Measurements from ENCODE around the gene PIP.
"Not testable (repeated sequence)": the region's sequence is repeated elsewhere in the genome, so short reads cannot be mapped to it uniquely, and the experiment has no call there.

PIP gene

DNA sequence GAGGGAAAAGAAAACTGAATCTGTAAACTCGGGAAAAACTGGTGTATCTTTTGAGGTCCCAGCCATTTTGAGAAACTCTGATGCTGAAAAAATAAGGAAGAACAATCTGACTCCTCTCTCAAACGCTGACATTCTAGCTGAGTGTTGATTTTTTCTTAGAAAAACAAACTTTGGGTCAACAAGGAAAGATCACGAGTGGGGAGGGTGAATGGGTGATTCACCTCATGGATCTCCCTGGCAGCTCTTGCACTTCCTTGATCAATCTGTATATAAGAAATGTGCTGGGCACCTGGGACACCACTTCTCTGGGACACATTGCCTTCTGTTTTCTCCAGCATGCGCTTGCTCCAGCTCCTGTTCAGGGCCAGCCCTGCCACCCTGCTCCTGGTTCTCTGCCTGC lies at the start of gene PIP:
TSS of gene PIP (plus strand) at position 297 of the 400 bp plus-strand sequence. CDS start at position 337, 40 bp downstream.
- no peak within 1 kb of the TSS for H3K9ac ChIP-seq (ENCODE audit: low read length)
- H3K4me1 ChIP-seq (ENCODE audit: control insufficient read depth, insufficient read depth, low read length): no peaks in the 10 kb centered on the region
- H3K27ac ChIP-seq (ENCODE audit: low read depth, low read length): no peak within 1 kb of the TSS
- H3K4me3 ChIP-seq (ENCODE audit: low read depth, low read length): no peak within 1 kb of the TSS
- H3K9me3 ChIP-seq (ENCODE audit: control insufficient read depth, insufficient read depth, low read depth, low read length): no peaks in the 10 kb centered on the region
- no peaks in the 10 kb centered on the region for H3K36me3 ChIP-seq (ENCODE audit: control insufficient read depth, insufficient read depth, low read length)
- peaks cover 17% of the 10 kb centered on the region for H3K27me3 ChIP-seq (ENCODE audit: control insufficient read depth, insufficient read depth, low read length)

- no peaks in the 10 kb centered on the region for H3K27me3 ChIP-seq (ENCODE audit: control insufficient read depth, insufficient read depth, low read length)
- peaks cover 11% of the 10 kb centered on the region; the same call in 1 of the 2 replicates for H3K9me3 ChIP-seq (ENCODE audit: control insufficient read depth, insufficient read depth, low read depth, low read length)
- H3K4me3 ChIP-seq (ENCODE audit: low read depth, low read length): no peak overlapping the region
- H3K36me3 ChIP-seq (ENCODE audit: control insufficient read depth, insufficient read depth, low read length): no peaks in the 10 kb centered on the region
- H3K27ac ChIP-seq (ENCODE audit: low read depth, low read length): no peak overlapping the region
- H3K4me1 ChIP-seq (ENCODE audit: control insufficient read depth, insufficient read depth, low read length): no peaks in the 10 kb centered on the region
- H3K9ac ChIP-seq (ENCODE audit: low read length): no peak overlapping the region
Measured at GRCh38 chr7:143085109-143085508, 46.8 kb upstream of the PIP start.

GRCh38 chr7:143085610-143086009 lies 46.3 kb upstream of the PIP start:
- H3K36me3 ChIP-seq (ENCODE audit: control insufficient read depth, insufficient read depth, low read length); H3K4me1 ChIP-seq (ENCODE audit: control insufficient read depth, insufficient read depth, low read length); H3K27me3 ChIP-seq (ENCODE audit: control insufficient read depth, insufficient read depth, low read length); H3K27ac ChIP-seq (ENCODE audit: low read depth, low read length); H3K9ac ChIP-seq (ENCODE audit: low read length); H3K4me3 ChIP-seq (ENCODE audit: low read depth, low read length): not testable (repeated sequence)
- H3K9me3 ChIP-seq (ENCODE audit: control insufficient read depth, insufficient read depth, low read depth, low read length): peaks cover 11% of the 10 kb centered on the region; the same call in 1 of the 2 replicates

GRCh38 chr7:143088549-143089231 lies 43.2 kb upstream of the PIP start:
- not testable (repeated sequence) for H3K27me3 ChIP-seq (ENCODE audit: control insufficient read depth, insufficient read depth, low read length); H3K4me3 ChIP-seq (ENCODE audit: low read depth, low read length); H3K36me3 ChIP-seq (ENCODE audit: control insufficient read depth, insufficient read depth, low read length); H3K4me1 ChIP-seq (ENCODE audit: control insufficient read depth, insufficient read depth, low read length); H3K9ac ChIP-seq (ENCODE audit: low read length); H3K27ac ChIP-seq (ENCODE audit: low read depth, low read length)
- H3K9me3 ChIP-seq (ENCODE audit: control insufficient read depth, insufficient read depth, low read depth, low read length): peaks cover 11% of the 10 kb centered on the region; the same call in 1 of the 2 replicates

DNA sequence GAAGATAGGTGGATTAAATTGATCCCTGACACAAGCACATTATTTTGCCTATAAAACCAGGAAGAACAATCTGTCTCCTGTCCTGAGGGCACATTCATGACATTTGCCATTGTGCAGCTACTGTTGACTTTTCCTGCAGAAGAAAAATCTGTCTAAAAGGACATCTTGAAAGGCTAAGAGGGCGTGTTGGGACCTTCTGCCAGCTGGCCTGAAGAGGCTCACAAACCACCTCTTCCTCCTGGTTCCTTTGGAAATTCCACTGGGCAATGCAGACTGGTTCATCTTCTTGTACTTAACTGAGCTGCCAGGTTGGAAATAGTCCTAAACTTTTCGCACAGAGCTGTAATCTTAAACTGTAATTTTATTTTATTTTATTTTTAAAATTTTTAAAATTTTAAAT lies 35.7 kb upstream of the PIP start:
- Histone ChIP-seq H3K36me3 (ENCODE audit: control insufficient read depth, insufficient read depth, low read length) (no peaks in the 10 kb centered on the region), H3K4me1 (ENCODE audit: control insufficient read depth, insufficient read depth, low read length) (no peaks in the 10 kb centered on the region), H3K27ac (ENCODE audit: low read depth, low read length) (no peak overlapping the region), H3K9ac (ENCODE audit: low read length) (no peak overlapping the region), H3K4me3 (ENCODE audit: low read depth, low read length) (no peak overlapping the region), H3K9me3 (ENCODE audit: control insufficient read depth, insufficient read depth, low read depth, low read length) (peaks cover 12% of the 10 kb centered on the region; the same call in 1 of the 2 replicates), H3K27me3 (ENCODE audit: control insufficient read depth, insufficient read depth, low read length) (no peaks in the 10 kb centered on the region)

DNA sequence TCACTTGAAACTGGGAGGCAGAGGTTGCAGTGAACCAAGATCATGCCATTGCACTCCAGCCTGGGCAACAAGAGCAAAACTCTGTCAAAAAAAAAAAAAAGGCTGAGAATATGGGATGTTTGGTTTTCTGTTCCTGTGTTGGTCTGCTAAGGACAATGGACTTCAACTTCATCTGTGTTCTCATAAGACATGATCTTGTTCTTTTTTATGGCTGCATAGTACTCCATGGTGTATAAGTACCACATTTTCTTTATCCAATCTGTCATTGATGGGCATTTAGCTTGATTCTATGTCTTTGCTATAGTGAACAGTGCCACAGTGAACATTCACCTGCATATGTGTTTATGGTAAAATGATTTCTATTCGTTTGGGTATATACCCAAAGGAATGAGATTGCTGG lies 32.3 kb upstream of the PIP start:
- not testable (repeated sequence) for H3K27me3 ChIP-seq (ENCODE audit: control insufficient read depth, insufficient read depth, low read length); H3K9ac ChIP-seq (ENCODE audit: low read length); H3K36me3 ChIP-seq (ENCODE audit: control insufficient read depth, insufficient read depth, low read length); H3K27ac ChIP-seq (ENCODE audit: low read depth, low read length); H3K4me3 ChIP-seq (ENCODE audit: low read depth, low read length); H3K4me1 ChIP-seq (ENCODE audit: control insufficient read depth, insufficient read depth, low read length)
- peaks cover 12% of the 10 kb centered on the region; the same call in 1 of the 2 replicates for H3K9me3 ChIP-seq (ENCODE audit: control insufficient read depth, insufficient read depth, low read depth, low read length)

- peaks cover 18% of the 10 kb centered on the region for H3K9me3 ChIP-seq (ENCODE audit: control insufficient read depth, insufficient read depth, low read depth, low read length)
- no peak overlapping the region for H3K4me3 ChIP-seq (ENCODE audit: low read depth, low read length)
- H3K36me3 ChIP-seq (ENCODE audit: control insufficient read depth, insufficient read depth, low read length): no peaks in the 10 kb centered on the region
- no peak overlapping the region for H3K27ac ChIP-seq (ENCODE audit: low read depth, low read length)
- no peak overlapping the region for H3K9ac ChIP-seq (ENCODE audit: low read length)
- no peaks in the 10 kb centered on the region for H3K27me3 ChIP-seq (ENCODE audit: control insufficient read depth, insufficient read depth, low read length)
- no peaks in the 10 kb centered on the region for H3K4me1 ChIP-seq (ENCODE audit: control insufficient read depth, insufficient read depth, low read length)
Measured at GRCh38 chr7:143104759-143105158, 27.1 kb upstream of the PIP start.

DNA sequence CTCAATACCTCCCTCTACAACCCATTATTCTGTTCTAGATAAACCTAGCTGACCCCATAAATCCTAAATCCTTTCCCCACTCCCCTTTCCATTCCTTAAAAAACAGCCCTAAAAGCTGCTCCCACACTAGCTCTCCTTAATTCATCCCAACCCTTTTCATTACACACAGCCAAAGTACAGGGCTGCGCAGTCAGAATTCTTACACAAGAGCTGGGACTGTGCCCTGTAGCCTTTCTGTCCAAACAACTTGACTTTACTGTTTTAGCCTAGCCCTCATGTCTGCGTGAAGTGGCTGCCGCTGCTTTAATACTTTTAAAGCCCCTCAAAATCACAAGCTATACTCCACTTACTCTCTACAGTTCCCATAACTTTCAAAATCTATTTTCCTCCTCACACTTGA lies 23.9 kb upstream of the PIP start:
- H3K36me3 ChIP-seq (ENCODE audit: control insufficient read depth, insufficient read depth, low read length); H3K9ac ChIP-seq (ENCODE audit: low read length); H3K4me1 ChIP-seq (ENCODE audit: control insufficient read depth, insufficient read depth, low read length); H3K4me3 ChIP-seq (ENCODE audit: low read depth, low read length); H3K27me3 ChIP-seq (ENCODE audit: control insufficient read depth, insufficient read depth, low read length); H3K27ac ChIP-seq (ENCODE audit: low read depth, low read length): not testable (repeated sequence)
- H3K9me3 ChIP-seq (ENCODE audit: control insufficient read depth, insufficient read depth, low read depth, low read length): peaks cover 16% of the 10 kb centered on the region

GRCh38 chr7:143117395-143117794 lies 14.5 kb upstream of the PIP start:
- Histone ChIP-seq H3K9me3 (ENCODE audit: control insufficient read depth, insufficient read depth, low read depth, low read length) (peaks cover 22% of the 10 kb centered on the region), H3K27ac (ENCODE audit: low read depth, low read length) (no peak overlapping the region), H3K4me1 (ENCODE audit: control insufficient read depth, insufficient read depth, low read length) (no peaks in the 10 kb centered on the region)

DNA sequence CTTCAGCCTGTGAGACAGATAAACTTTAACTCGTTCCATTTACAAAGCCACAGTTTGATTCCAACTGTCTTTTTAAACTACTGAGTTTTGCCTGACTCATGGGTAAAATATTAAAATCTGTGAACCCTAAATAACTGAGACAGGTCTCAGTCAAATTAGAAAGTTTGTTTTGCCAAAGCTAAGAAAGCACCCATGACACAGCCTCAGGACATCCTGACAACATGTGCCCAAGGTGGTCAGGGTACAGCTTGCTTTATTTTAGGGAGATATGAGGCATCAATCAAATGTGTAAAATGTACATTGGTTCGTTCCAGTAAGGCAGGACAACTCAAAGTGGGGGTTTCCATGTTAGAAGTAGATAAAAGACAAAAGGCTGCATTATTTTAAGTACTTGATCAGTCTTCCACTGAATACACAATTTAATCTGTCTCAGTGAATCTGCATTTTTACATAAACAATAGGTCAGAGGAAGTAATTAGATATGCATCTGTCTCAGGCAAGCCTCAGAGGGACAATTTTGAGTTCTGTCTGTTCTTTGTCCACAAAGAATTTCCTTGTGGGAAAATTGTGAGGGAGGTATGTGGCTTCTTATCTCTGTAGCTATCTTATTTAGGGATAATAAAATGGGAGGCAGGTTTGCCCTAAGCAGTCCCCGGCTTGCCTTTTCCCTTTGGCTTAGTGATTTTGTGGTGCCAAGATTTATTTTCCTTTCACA lies 11.0 kb upstream of the PIP start:
- Histone ChIP-seq H3K36me3 (ENCODE audit: control insufficient read depth, insufficient read depth, low read length) (no peaks in the 10 kb centered on the region), H3K4me3 (ENCODE audit: low read depth, low read length) (no peak overlapping the region), H3K27ac (ENCODE audit: low read depth, low read length) (no peak overlapping the region), H3K9me3 (ENCODE audit: control insufficient read depth, insufficient read depth, low read depth, low read length) (peaks cover 38% of the 10 kb centered on the region), H3K9ac (ENCODE audit: low read length) (no peak overlapping the region), H3K27me3 (ENCODE audit: control insufficient read depth, insufficient read depth, low read length) (no peaks in the 10 kb centered on the region), H3K4me1 (ENCODE audit: control insufficient read depth, insufficient read depth, low read length) (no peaks in the 10 kb centered on the region)

More at GRCh38 chr7:143117395-143117794, 14.5 kb upstream of the PIP start:
- Histone ChIP-seq H3K9ac (ENCODE audit: low read length) (no peak overlapping the region), H3K36me3 (ENCODE audit: control insufficient read depth, insufficient read depth, low read length) (no peaks in the 10 kb centered on the region), H3K4me3 (ENCODE audit: low read depth, low read length) (no peak overlapping the region), H3K27me3 (ENCODE audit: control insufficient read depth, insufficient read depth, low read length) (no peaks in the 10 kb centered on the region)

DNA sequence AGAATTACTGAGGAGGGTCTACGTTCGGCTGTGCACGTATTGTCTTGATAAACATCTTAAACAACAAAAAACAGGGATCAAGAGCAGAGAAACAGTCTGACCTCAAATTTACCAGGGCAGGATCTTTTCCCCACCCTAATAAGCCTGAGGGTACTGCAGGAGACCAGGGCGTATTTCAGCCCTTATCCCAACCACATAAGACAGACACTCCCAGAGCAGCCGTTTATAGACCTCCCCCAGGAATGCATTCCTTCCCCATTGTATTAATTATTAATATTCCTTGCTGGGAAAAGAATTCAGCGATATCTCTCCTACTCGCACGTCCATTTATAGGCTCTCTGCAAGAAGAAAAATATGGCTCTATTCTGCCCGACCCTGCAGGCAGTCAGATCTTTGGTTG lies 8.6 kb upstream of the PIP start:
- peaks cover 38% of the 10 kb centered on the region for H3K9me3 ChIP-seq (ENCODE audit: control insufficient read depth, insufficient read depth, low read depth, low read length)
- not testable (repeated sequence) for H3K9ac ChIP-seq (ENCODE audit: low read length); H3K36me3 ChIP-seq (ENCODE audit: control insufficient read depth, insufficient read depth, low read length); H3K27me3 ChIP-seq (ENCODE audit: control insufficient read depth, insufficient read depth, low read length); H3K4me1 ChIP-seq (ENCODE audit: control insufficient read depth, insufficient read depth, low read length); H3K27ac ChIP-seq (ENCODE audit: low read depth, low read length); H3K4me3 ChIP-seq (ENCODE audit: low read depth, low read length)
